Urinary bladder (tissue), 4 donors: Measurements from ENCODE around the gene SCD5. TPM values are rescaled to one million over a fixed set of nuclear protein-coding genes. Genes with fewer than 3 reads are reported as not detected.

ENCODE experiments used
- DNase-seq: peaks from one replicate; pipeline ENCODE4 v3.0.0-alpha.2; 2015; ENCODE audit errors: extremely low spot score
- H3K27ac ChIP-seq: one replicate; pipeline ENCODE4 v1.5.1; 2013; ENCODE audit warnings: low read depth, mild to moderate bottlenecking, moderate library complexity
- H3K36me3 ChIP-seq: one replicate; pipeline ENCODE4 v1.6.1; 2013; ENCODE audit warnings: mild to moderate bottlenecking, moderate library complexity; ENCODE audit not compliant: insufficient read depth
- H3K4me1 ChIP-seq: one replicate; pipeline ENCODE4 v1.6.1; 2013; ENCODE audit warnings: mild to moderate bottlenecking, moderate library complexity; ENCODE audit not compliant: insufficient read depth
- H3K4me3 ChIP-seq: one replicate; pipeline ENCODE4 v1.5.1; 2013; ENCODE audit warnings: low read depth, low read length
- WGBS: extraction: QIAGEN DNeasy Blood & Tissue Kit; methylation state at CpG from one replicate; pipeline ENCODE4 v1.1.7; 2013; 5-methylcytosine and 5-hydroxymethylcytosine counted together
- polyA plus RNA-seq: library from polyadenylated mRNA; stranded (reverse); fragments of 200-250 nt; gene quantifications from one replicate; pipeline ENCODE4 v1.2.3, GENCODE V29; 2013
- total RNA-seq: library from RNA; depleted of rRNA; stranded (reverse); fragments of >200 nt; gene quantifications from one replicate; pipeline ENCODE4 v1.2.3, GENCODE V29; 2014
- donor health status: healthy with polysubstance abuse.
- donor health status: healthy.

The SCD5 gene
- total and polyA plus RNA-seq, 2 donors: 23.3 to 26.0 TPM

DNA sequence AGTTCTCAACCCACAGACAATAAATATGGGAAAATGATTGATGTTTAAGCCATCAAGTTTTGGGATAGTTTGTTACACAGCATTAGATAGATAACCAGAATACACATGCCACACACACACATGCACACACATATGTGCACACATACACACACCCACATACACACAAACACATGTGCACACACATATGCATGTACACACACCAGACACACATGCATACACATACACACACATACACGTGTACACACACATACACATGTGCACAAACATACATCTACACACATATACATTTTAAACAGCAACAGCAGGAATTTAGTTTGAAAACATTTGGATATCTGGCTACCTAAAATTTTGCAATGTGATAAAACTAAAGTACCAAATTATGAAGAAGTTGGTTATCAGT is 194.1 kb downstream of the SCD5 start:
- H3K4me3 ChIP-seq: no peak overlapping the region
- H3K27ac ChIP-seq: no peak overlapping the region
- DNase-seq: no peak
- no peaks in the 10 kb centered on the region for H3K36me3 ChIP-seq
- H3K4me1 ChIP-seq: no peaks in the 10 kb centered on the region
- 90% methylated on average over 1 of the region's 1 CpG for WGBS

DNA sequence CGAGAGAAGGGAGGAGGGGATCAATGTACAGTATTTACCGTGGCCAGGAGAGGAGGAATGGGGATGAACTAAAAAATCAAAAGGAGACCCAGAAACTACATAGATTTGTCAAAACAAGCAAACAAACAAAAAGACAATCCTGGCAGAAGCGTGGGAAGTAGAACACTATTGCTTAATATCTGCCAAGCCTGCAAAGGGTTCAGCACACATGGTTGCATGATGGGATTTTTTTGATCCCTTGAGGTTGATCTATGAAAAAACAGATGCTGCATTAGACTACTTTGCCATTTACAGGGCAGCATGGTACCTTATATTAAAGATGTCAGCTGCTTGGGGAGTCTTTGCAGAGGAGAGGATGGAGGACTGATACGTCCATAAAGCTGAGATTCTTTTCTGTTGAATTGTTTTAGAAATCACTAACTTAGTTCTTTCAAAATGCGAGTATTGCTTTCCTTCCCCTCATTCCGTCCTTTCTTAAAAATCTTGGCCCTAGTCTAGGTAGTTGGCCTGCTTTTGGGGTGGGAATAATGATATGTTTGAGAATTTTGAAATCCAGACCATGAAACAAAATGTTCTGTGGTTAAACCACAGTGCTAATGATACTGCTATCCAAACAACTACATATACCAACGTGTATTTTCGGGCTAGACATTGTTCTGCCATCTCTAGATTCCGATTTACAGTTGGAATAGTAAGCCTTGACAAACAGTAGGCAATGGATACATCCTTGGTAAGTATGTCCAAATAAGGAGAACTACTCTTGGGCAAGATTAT is 197.2 kb downstream of the SCD5 start:
- no peak overlapping the region for H3K27ac ChIP-seq
- no peak overlapping the region for H3K4me3 ChIP-seq
- no peaks in the 10 kb centered on the region for H3K36me3 ChIP-seq
- DNase-seq: no peak
- WGBS: 86% methylated on average over 9 of the region's 9 CpGs
- H3K4me1 ChIP-seq: no peaks in the 10 kb centered on the region

DNA sequence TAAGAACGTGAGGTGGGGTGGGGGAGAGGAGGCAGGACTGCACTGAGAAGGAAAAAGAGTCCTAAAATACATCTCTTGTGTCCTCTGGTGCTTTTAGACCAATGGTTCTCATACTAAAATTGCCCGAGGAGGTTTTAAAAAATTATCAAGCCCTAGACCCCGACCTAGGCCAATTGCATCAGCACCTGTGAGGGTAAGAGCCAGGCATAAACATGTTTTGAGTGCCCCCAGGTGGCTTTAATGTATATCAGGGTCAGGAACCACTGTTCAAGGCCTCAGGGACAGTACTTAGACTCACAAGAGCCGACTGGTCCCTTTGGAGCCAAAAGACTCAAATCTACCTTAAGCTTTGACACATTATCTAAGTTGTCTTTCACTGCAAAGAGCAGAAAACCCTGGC is 199.3 kb downstream of the SCD5 start:
- H3K4me3 ChIP-seq: no peak overlapping the region
- no peaks in the 10 kb centered on the region for H3K4me1 ChIP-seq
- no peaks in the 10 kb centered on the region for H3K36me3 ChIP-seq
- 76% methylated on average over 4 of the region's 4 CpGs for WGBS
- no peak overlapping the region for H3K27ac ChIP-seq
- no peak for DNase-seq

DNA sequence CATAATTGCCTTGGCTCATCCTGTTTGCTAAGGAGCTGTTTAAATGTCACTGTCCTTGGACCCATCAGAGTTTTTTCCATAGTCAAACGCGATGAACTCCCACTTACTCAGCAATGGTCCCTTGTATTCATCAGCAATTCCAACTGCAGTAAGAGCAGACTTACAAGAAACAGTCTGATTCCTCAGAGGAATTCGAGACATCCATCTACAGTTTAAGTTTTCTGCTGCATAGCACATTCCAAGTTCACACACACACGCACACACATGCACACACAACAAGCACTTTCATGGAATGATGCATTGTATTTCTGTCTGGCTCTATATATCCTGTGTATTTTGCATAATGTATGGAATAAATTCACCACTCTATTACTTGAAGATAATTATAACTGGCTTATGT is 204.1 kb downstream of the SCD5 start:
- H3K27ac ChIP-seq: no peak overlapping the region
- no peak for DNase-seq
- WGBS: 66% methylated on average over 4 of the region's 4 CpGs
- no peaks in the 10 kb centered on the region for H3K36me3 ChIP-seq
- no peaks in the 10 kb centered on the region for H3K4me1 ChIP-seq
- H3K4me3 ChIP-seq: no peak overlapping the region

DNA sequence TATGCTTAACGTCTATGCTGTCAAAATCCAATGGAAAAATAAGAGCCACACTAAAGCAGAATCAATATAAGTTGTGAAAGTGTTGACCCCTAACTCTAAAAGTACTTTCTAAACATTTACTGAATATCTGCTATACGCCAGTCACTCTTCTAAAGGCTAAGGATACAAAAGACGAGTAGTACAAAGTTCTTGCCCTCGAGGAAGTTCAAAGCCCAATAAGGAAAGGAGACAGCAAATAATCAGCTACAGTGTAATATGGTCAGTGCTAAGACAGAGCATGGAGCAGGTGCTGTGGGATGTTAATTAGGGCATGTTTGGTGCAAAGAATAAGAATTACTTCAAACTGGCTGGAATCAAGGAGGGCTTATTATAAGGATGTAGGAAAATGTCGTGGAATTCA is 205.2 kb downstream of the SCD5 start:
- Histone ChIP-seq H3K4me1 (no peaks in the 10 kb centered on the region), H3K4me3 (no peak overlapping the region), H3K27ac (no peak overlapping the region), H3K36me3 (no peaks in the 10 kb centered on the region)
- 76% methylated on average over 5 of the region's 5 CpGs for WGBS
- no peak for DNase-seq

DNA sequence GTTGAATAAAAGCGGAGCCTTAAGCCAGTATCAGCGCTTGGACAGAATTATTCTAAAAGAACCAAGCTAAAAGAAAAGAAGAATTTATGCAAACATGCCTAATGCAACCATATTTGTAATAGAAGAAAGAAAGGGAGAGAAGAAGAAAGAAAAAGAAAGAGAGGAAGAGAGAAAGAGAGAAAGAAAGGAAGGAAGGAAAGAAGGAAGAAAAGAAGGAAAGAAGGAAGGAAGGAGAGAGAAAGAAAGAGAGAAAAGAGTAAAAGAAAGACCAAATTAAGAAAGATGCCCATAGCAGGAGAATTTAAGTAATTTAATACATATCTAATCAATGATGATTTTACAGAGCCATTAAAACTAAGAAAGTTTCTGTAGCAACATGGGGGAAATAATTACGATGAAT is 206.0 kb downstream of the SCD5 start:
- no peak for DNase-seq
- WGBS: 75% methylated on average over 3 of the region's 3 CpGs
- Histone ChIP-seq H3K4me1 (no peaks in the 10 kb centered on the region), H3K27ac (no peak overlapping the region), H3K36me3 (no peaks in the 10 kb centered on the region), H3K4me3 (no peak overlapping the region)

DNA sequence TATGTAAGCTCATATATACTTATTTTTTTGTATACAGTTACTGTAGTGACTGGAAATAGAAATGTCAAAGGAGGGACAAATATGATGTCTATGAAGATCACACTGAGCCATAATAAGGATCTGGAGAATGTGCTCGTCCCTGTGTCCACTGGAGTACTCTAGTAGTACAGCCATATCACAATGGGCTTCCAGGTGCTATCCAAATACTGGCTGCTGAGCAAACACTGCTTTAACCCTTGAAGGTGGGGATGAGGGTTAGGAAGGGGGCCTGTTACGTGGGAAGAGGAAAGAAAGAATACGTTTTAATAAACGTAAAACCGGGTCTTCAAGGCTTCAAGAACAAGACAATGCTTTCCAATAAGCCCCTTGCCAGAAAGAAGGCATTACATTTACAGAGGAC is 207.0 kb downstream of the SCD5 start:
- Histone ChIP-seq H3K36me3 (no peaks in the 10 kb centered on the region), H3K4me1 (no peaks in the 10 kb centered on the region), H3K4me3 (no peak overlapping the region), H3K27ac (no peak overlapping the region)
- 60% methylated on average over 5 of the region's 5 CpGs for WGBS
- DNase-seq: no peak

- Histone ChIP-seq H3K27ac (no peak overlapping the region), H3K36me3 (no peaks in the 10 kb centered on the region)
- WGBS: 46% methylated on average over 1 of the region's 1 CpG
Observed at GRCh38 chr4:82589756-82590155, 208.8 kb downstream of the SCD5 start.

DNA sequence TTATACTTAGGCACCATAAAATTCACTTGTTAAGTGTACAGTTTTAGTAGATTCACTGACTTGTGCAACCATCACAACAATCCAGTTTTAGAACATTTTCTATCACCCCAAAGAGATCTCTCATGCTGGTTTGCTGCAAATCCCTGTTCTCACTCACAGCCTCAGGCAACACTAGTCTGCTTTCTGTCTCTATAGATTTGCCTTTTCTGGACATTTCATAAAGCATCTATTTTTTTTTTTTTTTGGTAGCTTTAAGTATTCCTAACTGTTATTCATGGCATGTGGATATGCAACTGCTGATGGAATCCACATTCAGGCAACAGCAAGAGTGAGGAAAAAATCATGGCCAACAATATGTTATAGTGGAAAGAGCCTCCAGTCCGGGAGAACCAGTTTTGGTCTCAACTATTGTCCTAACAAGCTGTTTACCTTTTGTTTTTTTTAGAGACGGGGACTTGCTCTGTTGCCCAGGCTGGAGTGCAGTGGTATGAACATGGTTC is 209.8 kb downstream of the SCD5 start:
- no peaks in the 10 kb centered on the region for H3K36me3 ChIP-seq
- H3K4me3 ChIP-seq: no peak overlapping the region
- DNase-seq: no peak
- H3K4me1 ChIP-seq: no peaks in the 10 kb centered on the region
- 85% methylated on average over 2 of the region's 2 CpGs for WGBS
- no peak overlapping the region for H3K27ac ChIP-seq

More at GRCh38 chr4:82589756-82590155, 208.8 kb downstream of the SCD5 start:
- no peak for DNase-seq
- Histone ChIP-seq H3K4me1 (no peaks in the 10 kb centered on the region), H3K4me3 (no peak overlapping the region)

GRCh38 chr4:82587826-82588540 is 210.6 kb downstream of the SCD5 start:
- no peak for DNase-seq
- Histone ChIP-seq H3K4me3 (no peak overlapping the region), H3K36me3 (no peaks in the 10 kb centered on the region), H3K27ac (no peak overlapping the region), H3K4me1 (no peaks in the 10 kb centered on the region)
- 83% methylated on average over 8 of the region's 8 CpGs for WGBS

DNA sequence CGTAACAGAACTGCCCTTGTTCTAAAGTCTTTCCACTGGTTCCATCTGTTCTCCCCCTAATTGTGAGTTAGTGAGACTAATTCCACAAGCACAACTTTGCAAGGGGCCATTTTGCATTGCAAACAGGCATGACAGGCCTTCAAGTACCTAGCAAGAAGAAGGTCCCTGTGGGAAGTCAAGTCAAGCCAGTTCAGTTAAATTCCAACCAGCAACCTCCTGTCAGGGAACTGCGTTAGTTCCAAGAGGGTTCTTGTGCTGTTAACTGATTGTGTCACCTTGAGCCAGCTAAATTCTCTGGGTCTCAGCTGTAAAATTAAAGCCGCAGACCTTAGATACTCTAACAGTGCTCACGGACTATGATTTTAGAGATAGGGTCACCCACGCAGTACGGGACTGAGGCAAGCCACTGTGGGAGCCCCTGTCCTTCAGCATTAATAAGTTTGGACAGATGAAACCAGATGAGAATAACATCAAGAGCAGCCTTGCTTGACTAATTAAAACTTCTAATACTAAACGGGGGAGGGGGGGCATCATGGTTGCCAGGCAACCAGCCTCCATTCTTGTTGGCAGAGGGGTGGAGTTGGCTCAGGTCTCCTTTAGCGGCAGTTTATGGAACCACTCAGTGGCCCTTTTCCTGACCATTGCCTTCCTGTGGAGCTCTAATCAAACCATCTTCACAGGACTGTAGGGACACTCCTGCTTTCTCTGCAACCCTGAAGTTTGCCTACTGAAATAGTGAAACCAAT is 212.7 kb downstream of the SCD5 start:
- Histone ChIP-seq H3K4me3 (no peak overlapping the region), H3K36me3 (no peaks in the 10 kb centered on the region), H3K4me1 (no peaks in the 10 kb centered on the region), H3K27ac (no peak overlapping the region)
- WGBS: 86% methylated on average over 8 of the region's 8 CpGs
- DNase-seq: no peak

GRCh38 chr4:82584931-82585330 is 213.7 kb downstream of the SCD5 start:
- no peak overlapping the region for H3K4me3 ChIP-seq
- DNase-seq: no peak
- no peaks in the 10 kb centered on the region for H3K4me1 ChIP-seq
- WGBS: 81% methylated on average over 3 of the region's 3 CpGs
- H3K27ac ChIP-seq: no peak overlapping the region
- H3K36me3 ChIP-seq: no peaks in the 10 kb centered on the region

DNA sequence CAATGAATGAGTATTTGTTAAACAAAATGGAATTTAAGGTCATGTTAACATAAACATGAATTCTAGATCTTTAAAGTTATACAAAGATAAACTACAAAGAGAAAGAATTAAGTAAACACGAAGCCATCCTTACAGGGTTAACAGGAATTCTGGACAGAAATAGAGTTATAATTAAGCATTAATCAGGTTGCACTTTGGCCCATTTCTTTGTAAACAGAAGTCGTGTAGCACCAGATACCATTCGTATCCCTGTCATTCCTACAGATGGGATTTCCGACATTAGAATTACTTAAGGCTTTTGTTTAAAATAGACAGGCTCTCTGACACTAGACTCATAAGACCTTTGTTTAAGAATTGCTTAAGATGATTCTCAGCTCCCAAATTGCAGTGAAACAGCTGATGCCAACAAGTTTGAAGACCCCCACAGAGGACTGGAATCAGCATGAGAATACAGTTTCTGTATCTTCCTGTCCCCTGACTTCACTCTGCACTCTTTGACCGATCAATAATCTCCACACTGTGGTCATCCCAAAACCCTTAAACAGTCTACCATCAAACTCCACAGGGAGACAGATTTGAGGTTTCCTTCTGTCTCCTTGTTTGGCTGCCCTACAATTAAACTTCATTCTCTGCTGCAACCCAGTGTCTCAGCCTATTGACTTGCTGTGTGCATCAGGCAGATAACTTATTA is 214.6 kb downstream of the SCD5 start:
- H3K4me3 ChIP-seq: no peak overlapping the region
- DNase-seq: no peak
- WGBS: 52% methylated on average over 5 of the region's 5 CpGs
- H3K36me3 ChIP-seq: no peaks in the 10 kb centered on the region
- H3K4me1 ChIP-seq: no peaks in the 10 kb centered on the region
- no peak overlapping the region for H3K27ac ChIP-seq
